K562 (cell line): ENCODE measurements around the gene NTM. TPM values are rescaled to one million over a fixed set of nuclear protein-coding genes. Genes with fewer than 3 reads are reported as not detected.

Experiments
- ATAC-seq: fragments of 200-7000 bp; cut with Tn5 transposase; 3 replicates; pipeline ENCODE4 v1.9.1; 2020; ENCODE audit warnings: moderate library complexity
- BruUV-seq: library from RNA; stranded (reverse); fragments of 400-500 nt; replicated peaks from 2 replicates; lab custom pipeline; 2021; lab: Mats Ljungman, UMichigan
- CTCF ChIA-PET: fragments of 300-600 bp; formaldehyde crosslinking; extraction: SDS; loops from one replicate; lab custom pipeline; 2021; ENCODE audit warnings: low intra/inter-chr PET ratio; lab: Yijun Ruan, JAX
- POLR2A ChIA-PET: fragments of 300-600, 350-650 bp; sonication (Branson Sonifier 250); formaldehyde crosslinking; extraction: SDS; loops from one replicate; lab custom pipeline; 2021; ENCODE audit warnings: antibody characterized with exemption, inconsistent platforms; lab: Yijun Ruan, JAX
- DNase-seq, 4 experiments: peaks; one replicate each; pipeline versions ENCODE4 v3.0.0 to v3.0.0-alpha.2; 2011 to 2018; ENCODE audit warnings: low spot score in 3 of 4, mixed read lengths in 3 of 4; ENCODE audit errors: extremely low read depth in 1 of 4
- FAIRE-seq: peaks from 2 replicates; lab custom pipeline; 2011; peaks lifted over from hg19 to GRCh38; lab: Jason Lieb, UNC
- H2AFZ ChIP-seq: 2 replicates; pipeline ENCODE4 v1.6.0; 2011; ENCODE audit warnings: low read depth, low read length, control low read depth, inconsistent platforms
- H3K27ac ChIP-seq: fragments of 200-600 bp; 3 replicates; pipeline ENCODE4 v1.8.0; 2011; ENCODE audit warnings: low read depth, mild to moderate bottlenecking, control low read depth, inconsistent platforms, low read length, moderate library complexity, mixed read lengths; ENCODE audit errors: extremely low read depth
- H3K27me3 ChIP-seq, 2 experiments: fragments of 300-600 bp in 1 of 2; 2 replicates in 1 of 2; 3 replicates in 1 of 2; pipeline versions ENCODE4 v1.6.0 to v1.8.0; 2011; ENCODE audit warnings: inconsistent platforms in 2 of 2, low read length in 2 of 2, mild to moderate bottlenecking in 1 of 2, mixed read lengths in 1 of 2, moderate library complexity in 1 of 2; ENCODE audit not compliant: control insufficient read depth in 2 of 2, insufficient read depth in 2 of 2
- H3K36me3 ChIP-seq: fragments of 300-600 bp; 3 replicates; pipeline ENCODE4 v1.8.0; 2011; ENCODE audit warnings: mild to moderate bottlenecking, low read length, inconsistent platforms; ENCODE audit not compliant: control insufficient read depth, insufficient read depth
- H3K4me1 ChIP-seq, 2 experiments: fragments of 200-600 bp in 1 of 2; replicated peaks in 1 of 2; 2 replicates in 1 of 2; 3 replicates in 1 of 2; pipeline versions ENCODE4 v1.5.1 to v1.8.0; 2011; ENCODE audit warnings: inconsistent platforms in 2 of 2, low read length in 2 of 2, mild to moderate bottlenecking in 1 of 2, mixed read lengths in 1 of 2, moderate library complexity in 1 of 2; ENCODE audit not compliant: control insufficient read depth in 2 of 2, insufficient read depth in 2 of 2
- H3K4me2 ChIP-seq: 2 replicates; pipeline ENCODE4 v1.6.1; 2011; ENCODE audit warnings: low read length, control low read depth, inconsistent platforms, mixed read lengths; ENCODE audit not compliant: insufficient read depth
- H3K4me3 ChIP-seq: fragments of 200-600 bp; sonication (generic), shearing (Covaris generic); 2 replicates; pipeline ENCODE4 v1.5.1; 2016; ENCODE audit warnings: control low read depth, inconsistent platforms
- H3K79me2 ChIP-seq: fragments of 200-600 bp; 3 replicates; pipeline ENCODE4 v1.8.0; 2011; ENCODE audit warnings: low read length, inconsistent platforms; ENCODE audit not compliant: control insufficient read depth, insufficient read depth
- H3K9ac ChIP-seq, 2 experiments: 2 replicates each; pipeline versions ENCODE4 v1.6.0 to v1.6.1; 2011; ENCODE audit warnings: low read depth in 2 of 2, low read length in 2 of 2, control low read depth in 1 of 2, inconsistent platforms in 1 of 2, mild to moderate bottlenecking in 1 of 2, mixed read lengths in 1 of 2; ENCODE audit not compliant: insufficient read depth in 1 of 2
- H3K9me1 ChIP-seq: one replicate; pipeline ENCODE4 v1.6.0; 2011; ENCODE audit warnings: inconsistent platforms, mild to moderate bottlenecking, low read length, moderate library complexity; ENCODE audit not compliant: control insufficient read depth, insufficient read depth
- H3K9me3 ChIP-seq: replicated peaks from 2 replicates; pipeline ENCODE4 v1.5.1; 2011; ENCODE audit warnings: low read depth, low read length, inconsistent platforms; ENCODE audit not compliant: control insufficient read depth, insufficient read depth
- H4K20me1 ChIP-seq: replicated peaks from 2 replicates; pipeline ENCODE4 v1.6.1; 2011; ENCODE audit warnings: low read length, inconsistent platforms, mixed read lengths; ENCODE audit not compliant: control insufficient read depth, insufficient read depth
- ELF4 ChIP-seq: fragments of 450-650 bp; formaldehyde crosslinking; IDR thresholded peaks from 2 replicates; pipeline ENCODE4 v1.4.0; 2022; ENCODE audit warnings: missing genetic modification characterization
- FOXJ3 ChIP-seq: sonication (generic); formaldehyde crosslinking; IDR thresholded peaks from 2 replicates; pipeline ENCODE4 v1.4.0; 2020; ENCODE audit warnings: mild to moderate bottlenecking, missing genetic modification reagents
- KAT8 ChIP-seq: fragments of 450-650 bp; IDR thresholded peaks from 2 replicates; pipeline ENCODE4 v1.6.1; 2016; ENCODE audit warnings: low read depth, mild to moderate bottlenecking
- MNT ChIP-seq, 2 experiments: fragments of 450-650 bp; conservative IDR thresholded peaks; 2 replicates each; pipeline ENCODE4 v1.6.1; 2017; ENCODE audit warnings: mild to moderate bottlenecking in 2 of 2, moderate library complexity in 2 of 2
- NFE2 ChIP-seq: IDR thresholded peaks from 2 replicates; pipeline ENCODE4 v1.6.1; 2014; ENCODE audit warnings: antibody characterized with exemption, low read depth
- NR0B1 ChIP-seq: fragments of 450-650 bp; IDR thresholded peaks from one replicate; pipeline ENCODE4 v1.6.1; 2018; ENCODE audit warnings: mild to moderate bottlenecking, moderate library complexity; ENCODE audit not compliant: partially characterized antibody
- POLR3A ChIP-seq: IDR thresholded peaks from 2 replicates; pipeline ENCODE4 v1.6.1; 2011; ENCODE audit warnings: borderline replicate concordance, mild to moderate bottlenecking, moderate library complexity; ENCODE audit not compliant: insufficient read length, insufficient read depth; ENCODE audit errors: extremely low read depth
- RAD51 ChIP-seq: fragments of 450-650 bp; IDR thresholded peaks from 2 replicates; pipeline ENCODE4 v1.7.1; 2016; ENCODE audit warnings: low read depth, mild to moderate bottlenecking, borderline replicate concordance
- SPI1 ChIP-seq: IDR thresholded peaks from 2 replicates; pipeline ENCODE4 v1.6.1; 2011; ENCODE audit warnings: low read depth, low read length, control low read depth, borderline replicate concordance
- SRSF3 ChIP-seq: fragments of 200-400 bp; formaldehyde crosslinking; IDR thresholded peaks from 2 replicates; pipeline ENCODE4 v1.6.1; 2016; ENCODE audit warnings: mild to moderate bottlenecking, low read length, moderate library complexity; ENCODE audit not compliant: insufficient read depth
- ZBTB8A ChIP-seq: fragments of 450-650 bp; IDR thresholded peaks from 2 replicates; pipeline ENCODE4 v1.6.1; 2018; ENCODE audit warnings: mild to moderate bottlenecking, moderate library complexity; ENCODE audit not compliant: partially characterized antibody
- ZNF277 ChIP-seq: fragments of 250-450 bp; sonication (Bioruptor Pico); IDR thresholded peaks from 2 replicates; pipeline ENCODE4 v1.8.0; 2022; ENCODE audit warnings: inconsistent platforms, mild to moderate bottlenecking, moderate library complexity, borderline replicate concordance
- WGBS: fragments of 100-300 bp; shearing (Covaris generic); methylation state at CpG from one replicate; pipeline ENCODE4 v1.1.6; 2016; ENCODE audit warnings: low coverage, mixed read lengths; ENCODE audit not compliant: insufficient coverage; ENCODE audit errors: missing lambda C conversion rate; 5-methylcytosine and 5-hydroxymethylcytosine counted together
- in situ Hi-C: fragments of 300-500 bp; cut with MboI; formaldehyde crosslinking; loops from 4 replicates; pipeline ENCODE4 v1.15.0; 2018; ENCODE audit warnings: inconsistent platforms, mixed read lengths
- intact Hi-C: fragments of 100-400 bp; cut with micrococcal nuclease; formaldehyde crosslinking; loops from 2 replicates; pipeline ENCODE4 v1.14.2; 2022
- polyA plus RNA-seq, 8 experiments: library from polyadenylated mRNA; depleted of rRNA in 4 of 8; stranded (reverse) in 5 of 8; unstranded in 3 of 8; fragments of >200 nt; fragmentation: Nextera tagmentation in 2 of 8; fragmentation: Illumina TruSeq in 1 of 8; extraction: Ambion mirVana in 2 of 8; extraction: Trizol in 1 of 8; gene quantifications; 2 replicates each; pipeline versions ENCODE4 v1.2.1 to v1.2.3, GENCODE V29; 2011 to 2014; ENCODE audit warnings: inconsistent platforms in 1 of 8, missing spikeins in 1 of 8
- total RNA-seq, 7 experiments: library from RNA; depleted of rRNA in 6 of 7; stranded (reverse); fragments of >200 nt in 6 of 7; fragmentation: Illumina TruSeq in 2 of 7; extraction: Trizol in 2 of 7; gene quantifications; 2 replicates each; pipeline versions ENCODE4 v1.2.1 to v1.2.3, GENCODE V29; 2011 to 2021; ENCODE audit warnings: low replicate concordance in 1 of 7

Gene NTM
- total and polyA plus RNA-seq, 9 of the 15 experiments (the other 6 are each of a cell fraction or from before 2014, with no cell fraction given), result not detected

GRCh38 chr11:131624531-131624930 lies 254.1 kb downstream of the NTM start:
- BruUV-seq, result no TSS peak
- POLR2A ChIA-PET, result no interaction called here
- Histone ChIP-seq H3K27ac (no peak overlapping the region), H3K9me1 (no peaks in the 10 kb centered on the region), H3K4me2 (no peak overlapping the region), H3K36me3 (no peaks in the 10 kb centered on the region), H3K27me3 (no peaks in the 10 kb centered on the region), H2AFZ (no peak overlapping the region), H3K4me1 (no peaks in the 10 kb centered on the region), H3K4me3 (no peak overlapping the region), H4K20me1 (no peaks in the 10 kb centered on the region), H3K9ac (no peak overlapping the region), H3K79me2 (no peaks in the 10 kb centered on the region), H3K9me3 (no peaks in the 10 kb centered on the region)
- FAIRE-seq, result no peak
- TF ChIP-seq RAD51 (no peak), NFE2 (0 out of 2 replicates have a peak, but pooled peaks have one; percentile 5), FOXJ3 (CRISPR knock-in tag) (no peak), KAT8 (no peak)
- in situ Hi-C loops, result no loop called here
- intact Hi-C loops, result no loop called here
- DNase-seq, result no peak
- CTCF ChIA-PET, result no interaction called here
- no peak for ATAC-seq
- 2% methylated on average over 4 of the region's 4 CpGs for WGBS

- Histone ChIP-seq H2AFZ (no peak overlapping the region), H3K9me3 (no peaks in the 10 kb centered on the region), H4K20me1 (no peaks in the 10 kb centered on the region), H3K36me3 (no peaks in the 10 kb centered on the region), H3K27ac (no peak overlapping the region), H3K4me3 (no peak overlapping the region), H3K9ac (no peak overlapping the region), H3K79me2 (no peaks in the 10 kb centered on the region), H3K9me1 (no peaks in the 10 kb centered on the region), H3K4me2 (no peak overlapping the region), H3K4me1 (no peaks in the 10 kb centered on the region), H3K27me3 (no peaks in the 10 kb centered on the region)
- ATAC-seq, result no peak
- ChIA-PET CTCF (no interaction called here), POLR2A (no interaction called here)
- 1% methylated on average over 8 of the region's 9 CpGs for WGBS
- no TSS peak for BruUV-seq
- in situ Hi-C loops, result no loop called here
- no peak for DNase-seq
- no peak for FAIRE-seq
- intact Hi-C loops, result no loop called here
- no peak for TF ChIP-seq MNT (conservative IDR thresholded peaks at IDR 0.05)
- no peak for TF ChIP-seq SPI1
- no peak for TF ChIP-seq POLR3A
- no peak for TF ChIP-seq ZBTB8A
- no peak for TF ChIP-seq SRSF3
- no peak for TF ChIP-seq ELF4 (CRISPR knock-in tag)
- TF ChIP-seq ZNF277, result no peak
- TF ChIP-seq NR0B1, result no peak
Observed at GRCh38 chr11:131626788-131627187, 256.4 kb downstream of the NTM start.
